IPS-20b (cell line): ENCODE measurements around the gene RALB.
"Not testable (repeated sequence)": the region's sequence is repeated elsewhere in the genome, so short reads cannot be mapped to it uniquely, and the experiment has no call there.

Source experiments
- H3K27ac ChIP-seq: one replicate; pipeline ENCODE4 v1.5.1; 2013; ENCODE audit warnings: low read length
- H3K27me3 ChIP-seq: 2 replicates; pipeline ENCODE4 v1.6.1; 2013; ENCODE audit warnings: mild to moderate bottlenecking, low read length, inconsistent platforms; ENCODE audit not compliant: insufficient read depth
- H3K36me3 ChIP-seq: 2 replicates; pipeline ENCODE4 v1.6.1; 2013; ENCODE audit warnings: low read depth, mild to moderate bottlenecking, inconsistent platforms, low read length, moderate library complexity; ENCODE audit not compliant: insufficient read depth
- H3K4me1 ChIP-seq: 2 replicates; pipeline ENCODE4 v1.6.1; 2013; ENCODE audit warnings: mild to moderate bottlenecking, control low read depth, inconsistent platforms, low read length, moderate library complexity; ENCODE audit not compliant: insufficient read depth
- H3K4me3 ChIP-seq: 2 replicates; pipeline ENCODE4 v1.5.1; 2013; ENCODE audit warnings: mild to moderate bottlenecking, low read length, inconsistent platforms
- H3K9ac ChIP-seq: 2 replicates; pipeline ENCODE4 v1.6.1; 2013; ENCODE audit warnings: low read depth, mild to moderate bottlenecking, inconsistent platforms, low read length, moderate library complexity
- H3K9me3 ChIP-seq: 2 replicates; pipeline ENCODE4 v1.6.1; 2013; ENCODE audit warnings: mild to moderate bottlenecking, low read depth, low read length, inconsistent platforms; ENCODE audit not compliant: insufficient read depth

The RALB gene

GRCh38 chr2:120316071-120316470 is 63.4 kb downstream of the RALB start:
- H3K4me1 ChIP-seq = no peaks in the 10 kb centered on the region
- H3K4me3 ChIP-seq = no peak overlapping the region
- H3K9me3 ChIP-seq = no peaks in the 10 kb centered on the region
- peaks cover 60% of the 10 kb centered on the region for H3K27me3 ChIP-seq
- H3K9ac ChIP-seq = no peak overlapping the region
- no peak overlapping the region for H3K27ac ChIP-seq
- H3K36me3 ChIP-seq = no peaks in the 10 kb centered on the region

GRCh38 chr2:120316528-120317179 is 64.0 kb downstream of the RALB start:
- Histone ChIP-seq H3K36me3 (no peaks in the 10 kb centered on the region), H3K9me3 (no peaks in the 10 kb centered on the region), H3K27ac (no peak overlapping the region), H3K27me3 (peaks cover 55% of the 10 kb centered on the region), H3K4me3 (no peak overlapping the region), H3K4me1 (no peaks in the 10 kb centered on the region), H3K9ac (no peak overlapping the region)

GRCh38 chr2:120317180-120317533 is 64.5 kb downstream of the RALB start:
- H3K9me3 ChIP-seq = no peaks in the 10 kb centered on the region
- H3K9ac ChIP-seq = no peak overlapping the region
- no peaks in the 10 kb centered on the region for H3K4me1 ChIP-seq
- no peak overlapping the region for H3K27ac ChIP-seq
- peaks cover 50% of the 10 kb centered on the region for H3K27me3 ChIP-seq
- no peak overlapping the region for H3K4me3 ChIP-seq
- H3K36me3 ChIP-seq = no peaks in the 10 kb centered on the region

- Histone ChIP-seq H3K9ac (no peak overlapping the region), H3K36me3 (no peaks in the 10 kb centered on the region), H3K27ac (no peak overlapping the region), H3K27me3 (peaks cover 45% of the 10 kb centered on the region), H3K4me3 (no peak overlapping the region), H3K4me1 (no peaks in the 10 kb centered on the region), H3K9me3 (no peaks in the 10 kb centered on the region)
Observed at GRCh38 chr2:120317916-120318315, 65.3 kb downstream of the RALB start.

GRCh38 chr2:120318626-120319025 is 66.0 kb downstream of the RALB start:
- Histone ChIP-seq H3K9me3 (no peaks in the 10 kb centered on the region), H3K4me3 (no peak overlapping the region), H3K27me3 (peaks cover 38% of the 10 kb centered on the region), H3K4me1 (no peaks in the 10 kb centered on the region), H3K27ac (no peak overlapping the region), H3K9ac (no peak overlapping the region), H3K36me3 (no peaks in the 10 kb centered on the region)

- no peaks in the 10 kb centered on the region for H3K36me3 ChIP-seq
- H3K9me3 ChIP-seq = no peaks in the 10 kb centered on the region
- no peak overlapping the region for H3K4me3 ChIP-seq
- H3K27ac ChIP-seq = no peak overlapping the region
- peaks cover 33% of the 10 kb centered on the region for H3K27me3 ChIP-seq
- H3K4me1 ChIP-seq = no peaks in the 10 kb centered on the region
- H3K9ac ChIP-seq = no peak overlapping the region
Observed at GRCh38 chr2:120319123-120319522, 66.5 kb downstream of the RALB start.

- Histone ChIP-seq H3K27me3 (peaks cover 26% of the 10 kb centered on the region), H3K9ac (no peak overlapping the region), H3K9me3 (no peaks in the 10 kb centered on the region)
Observed at GRCh38 chr2:120319686-120320317, 67.2 kb downstream of the RALB start.

GRCh38 chr2:120320318-120320851 is 67.7 kb downstream of the RALB start:
- Histone ChIP-seq H3K27me3 (peaks cover 20% of the 10 kb centered on the region), H3K27ac (no peak overlapping the region), H3K4me1 (no peaks in the 10 kb centered on the region), H3K36me3 (no peaks in the 10 kb centered on the region), H3K9ac (no peak overlapping the region), H3K4me3 (no peak overlapping the region), H3K9me3 (no peaks in the 10 kb centered on the region)

More at GRCh38 chr2:120319686-120320317, 67.2 kb downstream of the RALB start:
- Histone ChIP-seq H3K27ac (no peak overlapping the region), H3K4me1 (no peaks in the 10 kb centered on the region), H3K36me3 (no peaks in the 10 kb centered on the region), H3K4me3 (no peak overlapping the region)

- H3K4me3 ChIP-seq, H3K36me3 ChIP-seq, H3K9me3 ChIP-seq, H3K4me1 ChIP-seq, H3K27ac ChIP-seq, H3K9ac ChIP-seq: not testable (repeated sequence)
- H3K27me3 ChIP-seq = peaks cover 14% of the 10 kb centered on the region
Observed at GRCh38 chr2:120320887-120321556, 68.4 kb downstream of the RALB start.

- Histone ChIP-seq H3K27me3 (peaks cover 10% of the 10 kb centered on the region; the same call in 1 of the 2 replicates), H3K9me3 (no peaks in the 10 kb centered on the region), H3K4me3 (no peak overlapping the region), H3K9ac (no peak overlapping the region), H3K4me1 (no peaks in the 10 kb centered on the region), H3K36me3 (no peaks in the 10 kb centered on the region), H3K27ac (no peak overlapping the region)
Observed at GRCh38 chr2:120321721-120322284, 69.2 kb downstream of the RALB start.

- H3K9me3 ChIP-seq = no peaks in the 10 kb centered on the region
- H3K9ac ChIP-seq = no peak overlapping the region
- no peaks in the 10 kb centered on the region for H3K4me1 ChIP-seq
- no peak overlapping the region for H3K27ac ChIP-seq
- H3K36me3 ChIP-seq = no peaks in the 10 kb centered on the region
- no peak overlapping the region for H3K4me3 ChIP-seq
- peaks cover 14% of the 10 kb centered on the region; the same call in 1 of the 2 replicates for H3K27me3 ChIP-seq
Observed at GRCh38 chr2:120322329-120322728, 69.7 kb downstream of the RALB start.
